ENCODE results near the gene CLDN7. TPM values are rescaled to one million over a fixed set of nuclear protein-coding genes. Genes with fewer than 3 reads are reported as not detected.

Gene CLDN7
- polyA plus RNA-seq, 4 donors, result 309 to 561 (median 332) TPM

DNA sequence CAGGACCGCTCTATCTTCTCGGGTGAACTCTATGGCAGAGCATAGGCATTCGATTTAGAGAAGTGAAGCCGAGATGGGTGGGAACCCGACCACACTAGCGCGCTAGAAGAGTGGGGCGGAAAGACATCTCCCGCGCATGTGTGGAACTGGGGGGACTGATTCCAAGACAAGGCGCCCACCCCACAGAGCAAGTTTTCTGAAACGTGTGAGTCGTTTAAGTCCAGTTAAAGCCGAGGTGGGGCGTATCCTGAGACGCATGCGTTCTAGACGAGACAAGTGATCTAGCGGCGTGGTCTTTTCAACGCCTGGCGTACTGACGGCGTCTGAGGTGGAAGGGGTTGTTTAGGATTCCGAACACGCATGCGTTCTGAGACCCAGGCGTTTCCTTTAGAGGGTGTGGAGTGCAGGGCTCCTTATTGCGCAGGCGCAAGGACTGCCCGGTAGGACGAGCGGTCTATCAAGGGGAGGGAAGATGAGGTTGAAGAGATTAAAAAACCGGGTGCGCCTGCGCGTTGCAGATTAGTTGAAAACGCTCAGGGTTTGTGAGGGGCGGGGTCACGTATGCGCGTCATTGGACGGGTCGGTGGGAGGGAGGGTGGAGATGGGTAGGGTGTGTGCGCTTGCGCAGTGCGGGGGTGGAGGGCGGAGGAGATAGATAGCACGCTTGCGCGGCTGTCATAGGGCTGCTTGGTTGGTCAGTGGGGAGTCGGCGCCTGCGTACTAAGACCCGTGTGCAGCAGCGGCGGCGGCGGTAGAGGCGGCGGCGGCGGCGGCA, 44.8 kb upstream of the CLDN7 start, which contains the start of gene EIF5A:
EIF5A (plus strand) TSS at position 718 of the 775 bp plus-strand sequence. CDS start 2,008 bp downstream, outside the sequence.
- Histone ChIP-seq H3K27ac (ENCODE audit: low read depth in 1 of 3, low read length in 2 of 3) (peak within 1 kb of the TSS; percentile 96 to 98 (median 96)), H3K4me3 (ENCODE audit: low read depth in 1 of 3, low read length in 3 of 3) (peak within 1 kb of the TSS; percentile 87 to 99 (median 95)), H3K9me3 (ENCODE audit: control insufficient read depth in 2 of 2, insufficient read depth in 1 of 2, low read depth in 1 of 2, low read length in 1 of 2) (no peaks in the 10 kb centered on the region), H3K36me3 (ENCODE audit: control insufficient read depth in 3 of 3, insufficient read depth in 2 of 3, low read depth in 1 of 3, low read length in 3 of 3) (peaks cover 0 to 23% (median 16%) of the 10 kb centered on the region in 3 donors), H3K27me3 (ENCODE audit: control insufficient read depth in 3 of 3, insufficient read depth in 3 of 3, low read length in 3 of 3) (no peaks in the 10 kb centered on the region), H3K4me1 (ENCODE audit: control insufficient read depth in 3 of 3, insufficient read depth in 2 of 3, low read depth in 1 of 3, low read length in 2 of 3) (peaks cover 2 to 17% (median 6%) of the 10 kb centered on the region in 3 donors)
- 0% methylated on average over 54 to 64 of the region's 64 CpGs for WGBS, 3 donors
- peak; percentile 36 for FAIRE-seq
- DNase-seq, result peak; percentile 100

GRCh38 chr17:7304179-7304578, 41.9 kb upstream of the CLDN7 start:
- FAIRE-seq, result no peak
- H3K4me3 ChIP-seq (ENCODE audit: low read depth in 1 of 3, low read length in 3 of 3), result no peak overlapping the region
- no peaks in the 10 kb centered on the region for H3K9me3 ChIP-seq (ENCODE audit: control insufficient read depth in 2 of 2, insufficient read depth in 1 of 2, low read depth in 1 of 2, low read length in 1 of 2)
- DNase-seq, result no peak
- no peaks in the 10 kb centered on the region for H3K27me3 ChIP-seq (ENCODE audit: control insufficient read depth in 3 of 3, insufficient read depth in 3 of 3, low read length in 3 of 3)
- WGBS, 3 donors, result 96 to 99% (median 96%) methylated on average over 7 of the region's 7 CpGs
- H3K36me3 ChIP-seq (ENCODE audit: control insufficient read depth in 3 of 3, insufficient read depth in 2 of 3, low read depth in 1 of 3, low read length in 3 of 3), result peaks cover 0 to 2% (median 0%) of the 10 kb centered on the region in 3 donors
- H3K27ac ChIP-seq (ENCODE audit: low read depth in 1 of 3, low read length in 2 of 3), result no peak overlapping the region
- H3K4me1 ChIP-seq (ENCODE audit: control insufficient read depth in 3 of 3, insufficient read depth in 2 of 3, low read depth in 1 of 3, low read length in 2 of 3), result peaks cover 0 to 7% (median 0%) of the 10 kb centered on the region in 3 donors

GRCh38 chr17:7296189-7296861, 34.0 kb upstream of the CLDN7 start:
- H3K27me3 ChIP-seq (ENCODE audit: control insufficient read depth in 3 of 3, insufficient read depth in 3 of 3, low read length in 3 of 3), result peaks cover 0 to 16% (median 7%) of the 10 kb centered on the region in 3 donors
- peaks cover 0 to 30% (median 10%) of the 10 kb centered on the region in 3 donors for H3K4me1 ChIP-seq (ENCODE audit: control insufficient read depth in 3 of 3, insufficient read depth in 2 of 3, low read depth in 1 of 3, low read length in 2 of 3)
- peak overlapping the region in 1 of 3 donors; percentile 87 for H3K27ac ChIP-seq (ENCODE audit: low read depth in 1 of 3, low read length in 2 of 3)
- peak; percentile 76 to 92 for DNase-seq
- H3K4me3 ChIP-seq (ENCODE audit: low read depth in 1 of 3, low read length in 3 of 3), result no peak overlapping the region
- 5 to 7% (median 5%) methylated on average over 34 to 51 of the region's 51 CpGs for WGBS, 3 donors
- no peaks in the 10 kb centered on the region for H3K36me3 ChIP-seq (ENCODE audit: control insufficient read depth in 3 of 3, insufficient read depth in 2 of 3, low read depth in 1 of 3, low read length in 3 of 3)
- H3K9me3 ChIP-seq (ENCODE audit: control insufficient read depth in 2 of 2, insufficient read depth in 1 of 2, low read depth in 1 of 2, low read length in 1 of 2), result peaks cover 0 to 6% of the 10 kb centered on the region in 2 donors
- no peak for FAIRE-seq

GRCh38 chr17:7295230-7296180, 33.2 kb upstream of the CLDN7 start:
- no peaks in the 10 kb centered on the region for H3K36me3 ChIP-seq (ENCODE audit: control insufficient read depth in 3 of 3, insufficient read depth in 2 of 3, low read depth in 1 of 3, low read length in 3 of 3)
- H3K27me3 ChIP-seq (ENCODE audit: control insufficient read depth in 3 of 3, insufficient read depth in 3 of 3, low read length in 3 of 3), result peaks cover 0 to 16% (median 7%) of the 10 kb centered on the region in 3 donors
- DNase-seq, result no peak
- peaks cover 0 to 6% of the 10 kb centered on the region in 2 donors for H3K9me3 ChIP-seq (ENCODE audit: control insufficient read depth in 2 of 2, insufficient read depth in 1 of 2, low read depth in 1 of 2, low read length in 1 of 2)
- peak overlapping the region in 1 of 3 donors; percentile 16 for H3K4me3 ChIP-seq (ENCODE audit: low read depth in 1 of 3, low read length in 3 of 3)
- WGBS, 3 donors, result 52 to 57% (median 53%) methylated on average over 41 to 42 of the region's 42 CpGs
- no peak for FAIRE-seq
- peaks cover 0 to 30% (median 10%) of the 10 kb centered on the region in 3 donors for H3K4me1 ChIP-seq (ENCODE audit: control insufficient read depth in 3 of 3, insufficient read depth in 2 of 3, low read depth in 1 of 3, low read length in 2 of 3)
- H3K27ac ChIP-seq (ENCODE audit: low read depth in 1 of 3, low read length in 2 of 3), result peak overlapping the region; percentile 24 to 87 (median 24)

DNA sequence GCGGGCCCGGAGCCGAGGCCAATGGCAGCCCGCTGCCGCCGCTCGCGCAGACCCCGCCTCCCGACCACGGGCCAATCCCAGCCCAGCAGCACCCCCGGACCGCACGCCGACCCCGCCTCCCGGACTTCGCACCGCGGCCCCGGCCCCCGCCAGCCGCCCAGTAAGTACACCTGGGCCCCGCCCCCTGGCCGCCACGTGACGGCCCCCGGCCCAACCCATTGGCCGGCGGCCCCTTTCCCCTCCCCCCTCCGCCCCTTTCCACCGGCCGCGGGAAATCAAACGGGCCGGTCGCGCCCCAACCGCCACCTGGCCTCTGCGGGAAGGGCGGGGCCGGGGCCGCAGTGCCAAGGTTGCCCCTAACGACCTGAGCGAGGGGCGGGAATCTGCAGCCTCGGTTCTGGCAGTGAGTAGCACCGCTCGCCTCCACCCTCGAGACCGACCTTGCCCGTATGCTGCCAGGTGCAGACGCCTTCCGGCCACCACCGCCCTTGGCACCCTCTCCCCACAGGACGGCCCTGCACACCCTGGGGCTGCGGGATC, 32.4 kb upstream of the CLDN7 start, which contains the start of gene YBX2:
YBX2 (minus strand) TSS at position 26 of the 540 bp plus-strand sequence. CDS start 139 bp downstream, outside the sequence.
- 0 to 2% (median 1%) methylated on average over 19 to 57 of the region's 57 CpGs for WGBS, 3 donors
- Histone ChIP-seq H3K4me1 (ENCODE audit: control insufficient read depth in 3 of 3, insufficient read depth in 2 of 3, low read depth in 1 of 3, low read length in 2 of 3) (peaks cover 0 to 30% (median 10%) of the 10 kb centered on the region in 3 donors), H3K4me3 (ENCODE audit: low read depth in 1 of 3, low read length in 3 of 3) (peak within 1 kb of the TSS; percentile 16 to 44 (median 22))

GRCh38 chr17:7293816-7294613, 31.7 kb upstream of the CLDN7 start:
- no peak for FAIRE-seq
- Histone ChIP-seq H3K27ac (ENCODE audit: low read depth in 1 of 3, low read length in 2 of 3) (peak overlapping the region in 2 of 3 donors; percentile 75 to 83), H3K27me3 (ENCODE audit: control insufficient read depth in 3 of 3, insufficient read depth in 3 of 3, low read length in 3 of 3) (peaks cover 0 to 16% (median 7%) of the 10 kb centered on the region in 3 donors), H3K4me1 (ENCODE audit: control insufficient read depth in 3 of 3, insufficient read depth in 2 of 3, low read depth in 1 of 3, low read length in 2 of 3) (peaks cover 0 to 30% (median 10%) of the 10 kb centered on the region in 3 donors), H3K4me3 (ENCODE audit: low read depth in 1 of 3, low read length in 3 of 3) (peak overlapping the region in 2 of 3 donors; percentile 22 to 44), H3K36me3 (ENCODE audit: control insufficient read depth in 3 of 3, insufficient read depth in 2 of 3, low read depth in 1 of 3, low read length in 3 of 3) (no peaks in the 10 kb centered on the region), H3K9me3 (ENCODE audit: control insufficient read depth in 2 of 2, insufficient read depth in 1 of 2, low read depth in 1 of 2, low read length in 1 of 2) (peaks cover 0 to 6% of the 10 kb centered on the region in 2 donors)
- DNase-seq, result peak; percentile 71 to 92
- 3 to 7% (median 3%) methylated on average over 28 to 75 of the region's 75 CpGs for WGBS, 3 donors

More for the DNA sequence above, 32.4 kb upstream of the CLDN7 start, which contains the start of gene YBX2:
- Histone ChIP-seq H3K27ac (ENCODE audit: low read depth in 1 of 3, low read length in 2 of 3) (peak within 1 kb of the TSS; percentile 24 to 87 (median 83)), H3K9me3 (ENCODE audit: control insufficient read depth in 2 of 2, insufficient read depth in 1 of 2, low read depth in 1 of 2, low read length in 1 of 2) (peaks cover 0 to 6% of the 10 kb centered on the region in 2 donors), H3K27me3 (ENCODE audit: control insufficient read depth in 3 of 3, insufficient read depth in 3 of 3, low read length in 3 of 3) (peaks cover 0 to 16% (median 7%) of the 10 kb centered on the region in 3 donors), H3K36me3 (ENCODE audit: control insufficient read depth in 3 of 3, insufficient read depth in 2 of 3, low read depth in 1 of 3, low read length in 3 of 3) (no peaks in the 10 kb centered on the region)
- DNase-seq (peak; percentile 94), FAIRE-seq (no peak)

DNA sequence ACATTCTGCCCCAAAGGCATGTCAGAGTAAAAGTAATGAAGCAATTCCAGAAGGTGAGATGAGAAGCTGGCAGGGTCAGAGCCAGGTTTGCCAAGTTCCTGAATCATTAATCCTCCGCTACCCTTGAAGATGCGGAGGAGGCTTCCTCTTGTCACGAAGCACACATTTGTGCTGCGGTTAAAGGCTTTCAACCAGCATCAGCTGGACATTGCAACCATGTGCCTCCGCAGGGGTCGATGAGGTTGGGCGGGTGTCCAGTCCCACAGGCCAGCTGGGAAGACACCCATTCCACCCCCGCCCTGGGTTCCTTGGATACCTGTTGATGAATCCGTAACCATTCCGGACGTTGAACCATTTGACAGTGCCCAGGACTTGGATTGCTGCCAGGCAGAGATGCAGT, 30.9 kb upstream of the CLDN7 start:
- 74 to 77% (median 76%) methylated on average over 11 of the region's 11 CpGs for WGBS, 3 donors
- no peak overlapping the region for H3K4me3 ChIP-seq (ENCODE audit: low read depth in 1 of 3, low read length in 3 of 3)
- FAIRE-seq, result no peak
- peaks cover 0 to 30% (median 10%) of the 10 kb centered on the region in 3 donors for H3K4me1 ChIP-seq (ENCODE audit: control insufficient read depth in 3 of 3, insufficient read depth in 2 of 3, low read depth in 1 of 3, low read length in 2 of 3)
- H3K27ac ChIP-seq (ENCODE audit: low read depth in 1 of 3, low read length in 2 of 3), result peak overlapping the region; percentile 30 to 83 (median 75)
- H3K36me3 ChIP-seq (ENCODE audit: control insufficient read depth in 3 of 3, insufficient read depth in 2 of 3, low read depth in 1 of 3, low read length in 3 of 3), result no peaks in the 10 kb centered on the region
- peaks cover 0 to 16% (median 7%) of the 10 kb centered on the region in 3 donors for H3K27me3 ChIP-seq (ENCODE audit: control insufficient read depth in 3 of 3, insufficient read depth in 3 of 3, low read length in 3 of 3)
- DNase-seq, result no peak
- H3K9me3 ChIP-seq (ENCODE audit: control insufficient read depth in 2 of 2, insufficient read depth in 1 of 2, low read depth in 1 of 2, low read length in 1 of 2), result peaks cover 0 to 6% of the 10 kb centered on the region in 2 donors

Data from small intestine (tissue), 7 donors.